ENCODE measurements around the gene EEFSEC.

GRCh38 chr3:128221328-128221727, 68.0 kb downstream of the EEFSEC start:
- TF ChIP-seq, protein P1, sequence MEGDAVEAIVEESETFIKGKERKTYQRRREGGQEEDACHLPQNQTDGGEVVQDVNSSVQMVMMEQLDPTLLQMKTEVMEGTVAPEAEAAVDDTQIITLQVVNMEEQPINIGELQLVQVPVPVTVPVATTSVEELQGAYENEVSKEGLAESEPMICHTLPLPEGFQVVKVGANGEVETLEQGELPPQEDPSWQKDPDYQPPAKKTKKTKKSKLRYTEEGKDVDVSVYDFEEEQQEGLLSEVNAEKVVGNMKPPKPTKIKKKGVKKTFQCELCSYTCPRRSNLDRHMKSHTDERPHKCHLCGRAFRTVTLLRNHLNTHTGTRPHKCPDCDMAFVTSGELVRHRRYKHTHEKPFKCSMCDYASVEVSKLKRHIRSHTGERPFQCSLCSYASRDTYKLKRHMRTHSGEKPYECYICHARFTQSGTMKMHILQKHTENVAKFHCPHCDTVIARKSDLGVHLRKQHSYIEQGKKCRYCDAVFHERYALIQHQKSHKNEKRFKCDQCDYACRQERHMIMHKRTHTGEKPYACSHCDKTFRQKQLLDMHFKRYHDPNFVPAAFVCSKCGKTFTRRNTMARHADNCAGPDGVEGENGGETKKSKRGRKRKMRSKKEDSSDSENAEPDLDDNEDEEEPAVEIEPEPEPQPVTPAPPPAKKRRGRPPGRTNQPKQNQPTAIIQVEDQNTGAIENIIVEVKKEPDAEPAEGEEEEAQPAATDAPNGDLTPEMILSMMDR (IDR thresholded peaks at IDR 0.05), result no peak
- TF ChIP-seq POLR2A (IDR thresholded peaks at IDR 0.05), result no peak

Data from breast epithelium (tissue), 3 donors.